Activated naive CD4-positive, alpha-beta T cell treated with anti-CD3 and anti-CD28 coated beads, Interleukin-2, amount 10 ng/mL, durations not matched to agents 7 days and 5 days (primary cell): ENCODE results near the gene TPO.

Experiments used
- CTCF ChIA-PET: fragments of 350-600 bp; sonication (Branson Sonifier 250); formaldehyde crosslinking; loops from one replicate; lab custom pipeline; 2021; ENCODE audit warnings: antibody characterized with exemption; lab: Charles Lee
- DNase-seq: peaks from one replicate; pipeline ENCODE4 v3.0.0-alpha.2; 2020
- H3K27ac Mint-ChIP-seq: one replicate; pipeline ENCODE4 v1.8.0; 2021; ENCODE audit warnings: mild to moderate bottlenecking, moderate library complexity, mixed read lengths
- H3K27me3 Mint-ChIP-seq: one replicate; pipeline ENCODE4 v1.8.0; 2021; ENCODE audit warnings: mild to moderate bottlenecking, mixed read lengths
- H3K36me3 Mint-ChIP-seq: one replicate; pipeline ENCODE4 v1.8.0; 2021; ENCODE audit warnings: mixed read lengths
- H3K4me1 Mint-ChIP-seq: one replicate; pipeline ENCODE4 v1.8.0; 2021; ENCODE audit warnings: mixed read lengths
- H3K4me3 Mint-ChIP-seq: one replicate; pipeline ENCODE4 v1.8.0; 2021; ENCODE audit warnings: mild to moderate bottlenecking, moderate library complexity, mixed read lengths
- H3K9me3 Mint-ChIP-seq: one replicate; pipeline ENCODE4 v1.8.0; 2021; ENCODE audit warnings: mixed read lengths

TPO gene

GRCh38 chr2:1420746-1421480, 7.7 kb downstream of the TPO start:
- CTCF ChIA-PET: interaction anchor here (0.9 kb wide), 1 partner anchor 9 kb away, joined by 3 read pairs; no protein-coding TSS in a partner anchor
- Mint-ChIP-seq H3K27ac (no peak overlapping the region), H3K36me3 (no peaks in the 10 kb centered on the region), H3K27me3 (peaks cover 5% of the 10 kb centered on the region), H3K4me1 (no peaks in the 10 kb centered on the region), H3K9me3 (no peaks in the 10 kb centered on the region), H3K4me3 (no peak overlapping the region)
- no peak for DNase-seq

GRCh38 chr2:1421731-1422130, 8.5 kb downstream of the TPO start:
- H3K4me3 Mint-ChIP-seq: no peak overlapping the region
- H3K4me1 Mint-ChIP-seq: no peaks in the 10 kb centered on the region
- H3K27me3 Mint-ChIP-seq: peaks cover 5% of the 10 kb centered on the region
- no peak overlapping the region for H3K27ac Mint-ChIP-seq
- no peak for DNase-seq
- CTCF ChIA-PET: interaction anchor here (0.9 kb wide), 1 partner anchor 10 kb away, joined by 3 read pairs; no protein-coding TSS in a partner anchor
- H3K9me3 Mint-ChIP-seq: no peaks in the 10 kb centered on the region
- no peaks in the 10 kb centered on the region for H3K36me3 Mint-ChIP-seq

- DNase-seq: no peak
- H3K36me3 Mint-ChIP-seq: no peaks in the 10 kb centered on the region
- no peaks in the 10 kb centered on the region for H3K4me1 Mint-ChIP-seq
- CTCF ChIA-PET: interaction anchor here (0.9 kb wide), 1 partner anchor 10 kb away, joined by 3 read pairs; no protein-coding TSS in a partner anchor
- H3K27me3 Mint-ChIP-seq: peaks cover 5% of the 10 kb centered on the region
- no peaks in the 10 kb centered on the region for H3K9me3 Mint-ChIP-seq
- H3K4me3 Mint-ChIP-seq: no peak overlapping the region
- no peak overlapping the region for H3K27ac Mint-ChIP-seq
Measured at GRCh38 chr2:1422131-1422530, 8.9 kb downstream of the TPO start.

GRCh38 chr2:1422716-1423285, 9.5 kb downstream of the TPO start:
- DNase-seq: no peak
- no peaks in the 10 kb centered on the region for H3K9me3 Mint-ChIP-seq
- H3K27ac Mint-ChIP-seq: no peak overlapping the region
- no peak overlapping the region for H3K4me3 Mint-ChIP-seq
- peaks cover 5% of the 10 kb centered on the region for H3K27me3 Mint-ChIP-seq
- H3K36me3 Mint-ChIP-seq: no peaks in the 10 kb centered on the region
- CTCF ChIA-PET: no interaction called here
- no peaks in the 10 kb centered on the region for H3K4me1 Mint-ChIP-seq

- no peaks in the 10 kb centered on the region for H3K27me3 Mint-ChIP-seq
- CTCF ChIA-PET: no interaction called here
- H3K27ac Mint-ChIP-seq: no peak overlapping the region
Measured at GRCh38 chr2:1427086-1427485, 13.8 kb downstream of the TPO start.

GRCh38 chr2:1429895-1430294, 16.6 kb downstream of the TPO start:
- H3K4me3 Mint-ChIP-seq: no peak overlapping the region
- H3K4me1 Mint-ChIP-seq: no peaks in the 10 kb centered on the region
- no peaks in the 10 kb centered on the region for H3K36me3 Mint-ChIP-seq
- no peak overlapping the region for H3K27ac Mint-ChIP-seq
- H3K27me3 Mint-ChIP-seq: no peaks in the 10 kb centered on the region
- no peak for DNase-seq
- H3K9me3 Mint-ChIP-seq: no peaks in the 10 kb centered on the region
- CTCF ChIA-PET: no interaction called here

More at GRCh38 chr2:1427086-1427485, 13.8 kb downstream of the TPO start:
- no peak overlapping the region for H3K4me3 Mint-ChIP-seq
- no peak for DNase-seq
- H3K9me3 Mint-ChIP-seq: no peaks in the 10 kb centered on the region
- H3K36me3 Mint-ChIP-seq: no peaks in the 10 kb centered on the region
- H3K4me1 Mint-ChIP-seq: no peaks in the 10 kb centered on the region

GRCh38 chr2:1430491-1430890, 17.2 kb downstream of the TPO start:
- H3K9me3 Mint-ChIP-seq: no peaks in the 10 kb centered on the region
- H3K4me3 Mint-ChIP-seq: no peak overlapping the region
- no peak overlapping the region for H3K27ac Mint-ChIP-seq
- H3K4me1 Mint-ChIP-seq: no peaks in the 10 kb centered on the region
- CTCF ChIA-PET: no interaction called here
- H3K27me3 Mint-ChIP-seq: no peaks in the 10 kb centered on the region
- H3K36me3 Mint-ChIP-seq: no peaks in the 10 kb centered on the region
- DNase-seq: no peak

GRCh38 chr2:1431886-1432400, 18.7 kb downstream of the TPO start:
- Mint-ChIP-seq H3K27ac (no peak overlapping the region), H3K4me1 (no peaks in the 10 kb centered on the region), H3K27me3 (no peaks in the 10 kb centered on the region), H3K9me3 (no peaks in the 10 kb centered on the region), H3K36me3 (no peaks in the 10 kb centered on the region), H3K4me3 (no peak overlapping the region)
- CTCF ChIA-PET: no interaction called here
- DNase-seq: no peak

GRCh38 chr2:1432726-1433125, 19.5 kb downstream of the TPO start:
- no peaks in the 10 kb centered on the region for H3K4me1 Mint-ChIP-seq
- no peaks in the 10 kb centered on the region for H3K9me3 Mint-ChIP-seq
- CTCF ChIA-PET: no interaction called here
- no peak overlapping the region for H3K4me3 Mint-ChIP-seq
- no peaks in the 10 kb centered on the region for H3K27me3 Mint-ChIP-seq
- DNase-seq: no peak
- no peaks in the 10 kb centered on the region for H3K36me3 Mint-ChIP-seq
- no peak overlapping the region for H3K27ac Mint-ChIP-seq

- DNase-seq: no peak
- H3K4me3 Mint-ChIP-seq: no peak overlapping the region
- H3K27ac Mint-ChIP-seq: no peak overlapping the region
- no peaks in the 10 kb centered on the region for H3K27me3 Mint-ChIP-seq
- CTCF ChIA-PET: no interaction called here
- no peaks in the 10 kb centered on the region for H3K9me3 Mint-ChIP-seq
- no peaks in the 10 kb centered on the region for H3K36me3 Mint-ChIP-seq
- no peaks in the 10 kb centered on the region for H3K4me1 Mint-ChIP-seq
Measured at GRCh38 chr2:1436369-1436768, 23.1 kb downstream of the TPO start.

GRCh38 chr2:1437101-1437500, 23.8 kb downstream of the TPO start:
- no peak for DNase-seq
- no peaks in the 10 kb centered on the region for H3K27me3 Mint-ChIP-seq
- H3K27ac Mint-ChIP-seq: no peak overlapping the region
- no peaks in the 10 kb centered on the region for H3K4me1 Mint-ChIP-seq
- CTCF ChIA-PET: no interaction called here
- H3K4me3 Mint-ChIP-seq: no peak overlapping the region
- no peaks in the 10 kb centered on the region for H3K9me3 Mint-ChIP-seq
- H3K36me3 Mint-ChIP-seq: no peaks in the 10 kb centered on the region

GRCh38 chr2:1437537-1437936, 24.3 kb downstream of the TPO start:
- Mint-ChIP-seq H3K27ac (no peak overlapping the region), H3K9me3 (no peaks in the 10 kb centered on the region), H3K4me3 (no peak overlapping the region), H3K4me1 (no peaks in the 10 kb centered on the region), H3K27me3 (no peaks in the 10 kb centered on the region), H3K36me3 (no peaks in the 10 kb centered on the region)
- CTCF ChIA-PET: no interaction called here
- no peak for DNase-seq

- Mint-ChIP-seq H3K9me3 (no peaks in the 10 kb centered on the region), H3K4me1 (no peaks in the 10 kb centered on the region), H3K27me3 (peaks cover 7% of the 10 kb centered on the region), H3K36me3 (no peaks in the 10 kb centered on the region), H3K27ac (no peak overlapping the region), H3K4me3 (no peak overlapping the region)
- CTCF ChIA-PET: no interaction called here
- DNase-seq: no peak
Measured at GRCh38 chr2:1438972-1439371, 25.7 kb downstream of the TPO start.

- no peaks in the 10 kb centered on the region for H3K4me1 Mint-ChIP-seq
- CTCF ChIA-PET: no interaction called here
- no peak for DNase-seq
- H3K27ac Mint-ChIP-seq: no peak overlapping the region
- no peak overlapping the region for H3K4me3 Mint-ChIP-seq
- H3K9me3 Mint-ChIP-seq: no peaks in the 10 kb centered on the region
- no peaks in the 10 kb centered on the region for H3K36me3 Mint-ChIP-seq
- peaks cover 7% of the 10 kb centered on the region for H3K27me3 Mint-ChIP-seq
Measured at GRCh38 chr2:1440581-1440980, 27.3 kb downstream of the TPO start.

- H3K9me3 Mint-ChIP-seq: no peaks in the 10 kb centered on the region
- DNase-seq: no peak
- CTCF ChIA-PET: no interaction called here
- H3K4me3 Mint-ChIP-seq: no peak overlapping the region
- no peak overlapping the region for H3K27ac Mint-ChIP-seq
- no peaks in the 10 kb centered on the region for H3K4me1 Mint-ChIP-seq
- H3K27me3 Mint-ChIP-seq: peaks cover 24% of the 10 kb centered on the region
- H3K36me3 Mint-ChIP-seq: no peaks in the 10 kb centered on the region
Measured at GRCh38 chr2:1446301-1446700, 33.0 kb downstream of the TPO start.
